Breast epithelium (tissue), 3 donors: ENCODE data around the gene UTS2R.

Experiments
- CTCF ChIP-seq, 3 donors: fragments of 450-650 bp; IDR thresholded peaks; one replicate each; pipeline ENCODE4 v1.5.1; 2016 to 2017; ENCODE audit warnings: antibody characterized with exemption in 3 of 3, mild to moderate bottlenecking in 3 of 3, moderate library complexity in 3 of 3
- POLR2A ChIP-seq: fragments of 450-650 bp; IDR thresholded peaks from one replicate; pipeline ENCODE4 v1.6.1; 2016; ENCODE audit warnings: antibody characterized with exemption, mild to moderate bottlenecking, moderate library complexity
- POLR2AphosphoS5 ChIP-seq, 3 donors: sonication (generic); formaldehyde crosslinking; IDR thresholded peaks; one replicate each; pipeline ENCODE4 v1.6.1; 2017; ENCODE audit warnings: antibody characterized with exemption in 3 of 3

GRCh38 chr17:82371333-82372248, at the start of gene UTS2R:
- TF ChIP-seq CTCF (IDR thresholded peaks at IDR 0.05) (no peak), POLR2A (no peak), POLR2AphosphoS5 (IDR thresholded peaks at IDR 0.05) (no peak)
